SK-N-SH (cell line): Measurements from ENCODE around the gene OTOG. TPM values are rescaled to one million over a fixed set of nuclear protein-coding genes. Genes with fewer than 3 reads are reported as not detected.

Experiments used
- CTCF ChIA-PET: fragments of 300-600, 350-600 bp; formaldehyde crosslinking; extraction: SDS; loops from one replicate; lab custom pipeline; 2021; lab: Yijun Ruan, JAX
- POLR2A ChIA-PET: fragments of 350-600 bp; sonication (Branson Sonifier 250); formaldehyde crosslinking; extraction: SDS; loops from one replicate; lab custom pipeline; 2020; ENCODE audit warnings: antibody characterized with exemption, inconsistent platforms; lab: Yijun Ruan, JAX
- DNase-seq: peaks from one replicate; pipeline ENCODE4 v3.0.0; 2012
- H2AFZ ChIP-seq: fragments of 200-600 bp; sonication (generic); 2 replicates; pipeline ENCODE4 v1.8.1; 2016; ENCODE audit warnings: antibody characterized with exemption, mild to moderate bottlenecking, low read depth
- H3F3A ChIP-seq: fragments of 200-600 bp; sonication (generic); replicated peaks from 2 replicates; pipeline ENCODE3; 2016; ENCODE audit warnings: antibody characterized with exemption, mild to moderate bottlenecking; ENCODE audit not compliant: insufficient read depth
- H3K27ac ChIP-seq, 2 experiments: fragments of 200-500 bp in 1 of 2; fragments of 200-600 bp in 1 of 2; sonication (Bioruptor generic) in 1 of 2; sonication (generic), shearing (Covaris generic) in 1 of 2; 2 replicates each; pipeline versions ENCODE4 v1.5.1 to v1.6.1; 2014 to 2016; ENCODE audit warnings: low read depth in 2 of 2, inconsistent platforms in 1 of 2, low read length in 1 of 2, mild to moderate bottlenecking in 1 of 2, mixed read lengths in 1 of 2
- H3K27me3 ChIP-seq: fragments of 200-600 bp; sonication (generic), shearing (Covaris generic); 2 replicates; pipeline ENCODE4 v1.6.1; 2016; ENCODE audit warnings: mixed run types; ENCODE audit not compliant: insufficient read depth
- H3K36me3 ChIP-seq, 2 experiments: fragments of 200-500 bp in 1 of 2; fragments of 200-600 bp in 1 of 2; sonication (Bioruptor generic) in 1 of 2; sonication (generic) in 1 of 2; replicated peaks in 1 of 2; 2 replicates each; pipeline versions ENCODE3 to v1.5.1; 2014 to 2016; ENCODE audit warnings: low read length in 1 of 2, mild to moderate bottlenecking in 1 of 2; ENCODE audit not compliant: insufficient read depth in 2 of 2, control insufficient read depth in 1 of 2
- H3K4me1 ChIP-seq, 2 experiments: fragments of 200-500 bp in 1 of 2; fragments of 200-600 bp in 1 of 2; sonication (Bioruptor generic) in 1 of 2; sonication (generic), shearing (Covaris generic) in 1 of 2; 2 replicates each; pipeline versions ENCODE4 v1.5.1 to v1.6.1; 2014 to 2016; ENCODE audit warnings: low read depth in 1 of 2, low read length in 1 of 2, mixed run types in 1 of 2; ENCODE audit not compliant: insufficient read depth in 2 of 2, control insufficient read depth in 1 of 2
- H3K4me2 ChIP-seq: fragments of 200-600 bp; sonication (generic), shearing (Covaris generic); 2 replicates; pipeline ENCODE4 v1.6.1; 2017; ENCODE audit warnings: mixed run types
- H3K4me3 ChIP-seq, 2 experiments: fragments of 200-500 bp in 1 of 2; fragments of 200-600 bp in 1 of 2; sonication (Bioruptor generic) in 1 of 2; sonication (generic), shearing (Covaris generic) in 1 of 2; 2 replicates each; pipeline versions ENCODE4 v1.5.1 to v1.8.1; 2014 to 2016; ENCODE audit warnings: low read depth in 2 of 2, inconsistent platforms in 1 of 2, low read length in 1 of 2, mild to moderate bottlenecking in 1 of 2, mixed read lengths in 1 of 2, moderate library complexity in 1 of 2
- H3K79me2 ChIP-seq: fragments of 200-600 bp; sonication (generic); 2 replicates; pipeline ENCODE4 v1.8.1; 2017; ENCODE audit warnings: mild to moderate bottlenecking; ENCODE audit not compliant: insufficient read depth
- H3K9ac ChIP-seq: fragments of 200-600 bp; sonication (generic); 2 replicates; pipeline ENCODE4 v1.6.1; 2017; ENCODE audit warnings: mixed run types
- H3K9me2 ChIP-seq: fragments of 200-600 bp; sonication (generic); 2 replicates; pipeline ENCODE4 v1.6.1; 2017; ENCODE audit warnings: mixed run types
- H3K9me3 ChIP-seq: fragments of 200-600 bp; sonication (generic); 2 replicates; pipeline ENCODE4 v1.6.1; 2017; ENCODE audit warnings: mixed run types, mild to moderate bottlenecking, moderate library complexity
- H4K20me1 ChIP-seq: fragments of 200-600 bp; sonication (generic); 2 replicates; pipeline ENCODE4 v1.6.1; 2017; ENCODE audit warnings: mild to moderate bottlenecking, mixed run types; ENCODE audit not compliant: insufficient read depth
- FOXJ3 ChIP-seq: sonication (generic); formaldehyde crosslinking; IDR thresholded peaks from 2 replicates; pipeline ENCODE4 v1.5.1; 2020; ENCODE audit warnings: mild to moderate bottlenecking, missing genetic modification reagents
- GABPA ChIP-seq: IDR thresholded peaks from 2 replicates; pipeline ENCODE4 v1.4.0; 2012; ENCODE audit warnings: low read depth, mild to moderate bottlenecking
- JUND ChIP-seq: IDR thresholded peaks from 2 replicates; pipeline ENCODE4 v1.4.0; 2012
- MXI1 ChIP-seq: IDR thresholded peaks from 2 replicates; pipeline ENCODE4 v1.6.1; 2012; ENCODE audit warnings: mild to moderate bottlenecking, low read depth, low read length, improper control_type of control experiment
- POLR2AphosphoS5 ChIP-seq: IDR thresholded peaks from 2 replicates; pipeline ENCODE4 v1.6.1; 2012; ENCODE audit warnings: low read depth, low read length
- RCOR1 ChIP-seq: fragments of 150-350 bp; IDR thresholded peaks from 2 replicates; pipeline ENCODE4 v1.6.1; 2017; ENCODE audit warnings: antibody characterized with exemption, low read length
- RFX5 ChIP-seq: IDR thresholded peaks from 2 replicates; pipeline ENCODE4 v1.6.1; 2012; ENCODE audit warnings: mild to moderate bottlenecking, improper control_type of control experiment, low read length
- SIN3A ChIP-seq: IDR thresholded peaks from 2 replicates; pipeline ENCODE4 v1.6.1; 2012; ENCODE audit warnings: low read depth, mild to moderate bottlenecking, low read length, moderate library complexity, borderline replicate concordance
- SMC3 ChIP-seq: IDR thresholded peaks from 2 replicates; pipeline ENCODE4 v1.6.1; 2012; ENCODE audit warnings: low read depth, low read length, improper control_type of control experiment
- TAF1 ChIP-seq: IDR thresholded peaks from 2 replicates; pipeline ENCODE4 v1.6.1; 2012; ENCODE audit warnings: low read depth, mild to moderate bottlenecking, low read length, moderate library complexity, borderline replicate concordance
- TEAD4 ChIP-seq: IDR thresholded peaks from 2 replicates; pipeline ENCODE4 v1.4.0; 2012; ENCODE audit warnings: mild to moderate bottlenecking, borderline replicate concordance; ENCODE audit not compliant: insufficient read depth
- WGBS: methylation state at CpG from one replicate; pipeline ENCODE4 v1.1.6; 2017; ENCODE audit warnings: low lambda C conversion rate; 5-methylcytosine and 5-hydroxymethylcytosine counted together
- polyA plus RNA-seq, 3 experiments: library from polyadenylated mRNA; depleted of rRNA; stranded (reverse); fragments of >200 nt; gene quantifications; 2 replicates each; pipeline ENCODE4 v1.2.3, GENCODE V29; 2012
- TF ChIP-seq, protein P1 (sequence below): fragments of 200-600 bp; sonication (generic); IDR thresholded peaks from 2 replicates; pipeline ENCODE4 v1.6.1; 2017; ENCODE audit warnings: antibody characterized with exemption, mild to moderate bottlenecking, moderate library complexity
- TF ChIP-seq, protein P2 (sequence below): IDR thresholded peaks from 2 replicates; pipeline ENCODE4; 2012
- TF ChIP-seq, protein P3 (sequence below): IDR thresholded peaks from 2 replicates; pipeline ENCODE4 v1.6.1; 2012; ENCODE audit warnings: mild to moderate bottlenecking, low read depth, low read length, moderate library complexity
- TF ChIP-seq, protein P4 (sequence below): IDR thresholded peaks from 2 replicates; pipeline ENCODE4 v1.4.0; 2012; ENCODE audit warnings: low read depth
- TF ChIP-seq, protein P5 (sequence below): fragments of 150-350 bp; IDR thresholded peaks from 2 replicates; pipeline ENCODE4 v1.6.1; 2016; ENCODE audit warnings: mild to moderate bottlenecking, low read depth, low read length
- TF ChIP-seq, protein P6 (sequence below): IDR thresholded peaks from 2 replicates; pipeline ENCODE4 v1.4.0; 2012; ENCODE audit warnings: low read depth, borderline replicate concordance

The OTOG gene
- polyA plus RNA-seq, 1 of the 3 experiments (the other 2 are of a cell fraction), result not detected

DNA sequence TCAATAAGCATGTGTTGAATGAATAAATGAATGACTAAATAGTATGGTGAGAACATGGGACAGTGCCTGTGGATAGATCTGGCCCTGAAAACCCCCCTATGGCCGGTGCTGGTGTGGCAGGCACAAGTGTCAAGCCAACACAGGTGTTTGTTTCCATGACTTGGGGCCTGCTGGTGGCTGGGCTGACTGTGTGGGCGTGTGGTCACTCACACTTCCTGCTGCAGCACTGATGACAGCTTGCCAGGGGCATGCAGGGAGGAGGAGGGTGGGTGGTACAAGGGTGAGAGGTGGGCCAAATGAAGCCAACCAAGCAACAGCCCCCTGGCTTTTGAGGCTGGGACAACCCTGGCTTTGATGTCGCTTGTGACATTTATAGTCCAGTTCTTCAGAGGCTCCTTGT, 40.1 kb upstream of the OTOG start (continued):
- TF ChIP-seq TEAD4, result no peak

DNA sequence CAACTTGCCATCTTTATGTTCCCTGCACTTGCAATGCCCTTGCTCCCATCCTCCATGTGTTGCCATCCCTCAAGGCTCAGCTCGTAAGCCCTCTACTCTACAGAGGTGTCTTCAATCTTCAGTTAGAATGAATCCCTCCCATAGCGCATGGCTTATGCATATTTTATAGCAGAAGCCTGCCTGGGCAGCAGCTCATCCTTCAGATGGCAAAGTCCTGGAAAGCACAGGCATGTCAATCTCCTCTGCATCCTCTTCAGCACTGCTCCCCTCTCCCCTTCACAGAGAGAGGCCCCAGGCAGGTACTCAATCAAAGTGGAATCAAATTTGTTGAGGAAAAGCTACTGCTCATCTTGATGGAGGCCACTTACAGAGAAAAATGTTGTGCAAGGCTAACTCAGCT, 39.3 kb upstream of the OTOG start:
- no peak overlapping the region for H2AFZ ChIP-seq
- 75% methylated on average over 2 of the region's 2 CpGs for WGBS
- no peaks in the 10 kb centered on the region for H3K9me2 ChIP-seq
- no peak for TF ChIP-seq JUND
- no peak for TF ChIP-seq POLR2AphosphoS5
- TF ChIP-seq, protein P1, sequence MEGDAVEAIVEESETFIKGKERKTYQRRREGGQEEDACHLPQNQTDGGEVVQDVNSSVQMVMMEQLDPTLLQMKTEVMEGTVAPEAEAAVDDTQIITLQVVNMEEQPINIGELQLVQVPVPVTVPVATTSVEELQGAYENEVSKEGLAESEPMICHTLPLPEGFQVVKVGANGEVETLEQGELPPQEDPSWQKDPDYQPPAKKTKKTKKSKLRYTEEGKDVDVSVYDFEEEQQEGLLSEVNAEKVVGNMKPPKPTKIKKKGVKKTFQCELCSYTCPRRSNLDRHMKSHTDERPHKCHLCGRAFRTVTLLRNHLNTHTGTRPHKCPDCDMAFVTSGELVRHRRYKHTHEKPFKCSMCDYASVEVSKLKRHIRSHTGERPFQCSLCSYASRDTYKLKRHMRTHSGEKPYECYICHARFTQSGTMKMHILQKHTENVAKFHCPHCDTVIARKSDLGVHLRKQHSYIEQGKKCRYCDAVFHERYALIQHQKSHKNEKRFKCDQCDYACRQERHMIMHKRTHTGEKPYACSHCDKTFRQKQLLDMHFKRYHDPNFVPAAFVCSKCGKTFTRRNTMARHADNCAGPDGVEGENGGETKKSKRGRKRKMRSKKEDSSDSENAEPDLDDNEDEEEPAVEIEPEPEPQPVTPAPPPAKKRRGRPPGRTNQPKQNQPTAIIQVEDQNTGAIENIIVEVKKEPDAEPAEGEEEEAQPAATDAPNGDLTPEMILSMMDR, result no peak
- TF ChIP-seq FOXJ3 (CRISPR knock-in tag), result no peak
- TF ChIP-seq SMC3, result no peak
- no peak for TF ChIP-seq GABPA
- TF ChIP-seq, protein P2, sequence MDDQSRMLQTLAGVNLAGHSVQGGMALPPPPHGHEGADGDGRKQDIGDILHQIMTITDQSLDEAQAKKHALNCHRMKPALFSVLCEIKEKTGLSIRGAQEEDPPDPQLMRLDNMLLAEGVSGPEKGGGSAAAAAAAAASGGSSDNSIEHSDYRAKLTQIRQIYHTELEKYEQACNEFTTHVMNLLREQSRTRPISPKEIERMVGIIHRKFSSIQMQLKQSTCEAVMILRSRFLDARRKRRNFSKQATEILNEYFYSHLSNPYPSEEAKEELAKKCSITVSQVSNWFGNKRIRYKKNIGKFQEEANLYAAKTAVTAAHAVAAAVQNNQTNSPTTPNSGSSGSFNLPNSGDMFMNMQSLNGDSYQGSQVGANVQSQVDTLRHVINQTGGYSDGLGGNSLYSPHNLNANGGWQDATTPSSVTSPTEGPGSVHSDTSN, result no peak
- TF ChIP-seq, protein P3, sequence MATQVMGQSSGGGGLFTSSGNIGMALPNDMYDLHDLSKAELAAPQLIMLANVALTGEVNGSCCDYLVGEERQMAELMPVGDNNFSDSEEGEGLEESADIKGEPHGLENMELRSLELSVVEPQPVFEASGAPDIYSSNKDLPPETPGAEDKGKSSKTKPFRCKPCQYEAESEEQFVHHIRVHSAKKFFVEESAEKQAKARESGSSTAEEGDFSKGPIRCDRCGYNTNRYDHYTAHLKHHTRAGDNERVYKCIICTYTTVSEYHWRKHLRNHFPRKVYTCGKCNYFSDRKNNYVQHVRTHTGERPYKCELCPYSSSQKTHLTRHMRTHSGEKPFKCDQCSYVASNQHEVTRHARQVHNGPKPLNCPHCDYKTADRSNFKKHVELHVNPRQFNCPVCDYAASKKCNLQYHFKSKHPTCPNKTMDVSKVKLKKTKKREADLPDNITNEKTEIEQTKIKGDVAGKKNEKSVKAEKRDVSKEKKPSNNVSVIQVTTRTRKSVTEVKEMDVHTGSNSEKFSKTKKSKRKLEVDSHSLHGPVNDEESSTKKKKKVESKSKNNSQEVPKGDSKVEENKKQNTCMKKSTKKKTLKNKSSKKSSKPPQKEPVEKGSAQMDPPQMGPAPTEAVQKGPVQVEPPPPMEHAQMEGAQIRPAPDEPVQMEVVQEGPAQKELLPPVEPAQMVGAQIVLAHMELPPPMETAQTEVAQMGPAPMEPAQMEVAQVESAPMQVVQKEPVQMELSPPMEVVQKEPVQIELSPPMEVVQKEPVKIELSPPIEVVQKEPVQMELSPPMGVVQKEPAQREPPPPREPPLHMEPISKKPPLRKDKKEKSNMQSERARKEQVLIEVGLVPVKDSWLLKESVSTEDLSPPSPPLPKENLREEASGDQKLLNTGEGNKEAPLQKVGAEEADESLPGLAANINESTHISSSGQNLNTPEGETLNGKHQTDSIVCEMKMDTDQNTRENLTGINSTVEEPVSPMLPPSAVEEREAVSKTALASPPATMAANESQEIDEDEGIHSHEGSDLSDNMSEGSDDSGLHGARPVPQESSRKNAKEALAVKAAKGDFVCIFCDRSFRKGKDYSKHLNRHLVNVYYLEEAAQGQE, result no peak
- TF ChIP-seq, protein P4, sequence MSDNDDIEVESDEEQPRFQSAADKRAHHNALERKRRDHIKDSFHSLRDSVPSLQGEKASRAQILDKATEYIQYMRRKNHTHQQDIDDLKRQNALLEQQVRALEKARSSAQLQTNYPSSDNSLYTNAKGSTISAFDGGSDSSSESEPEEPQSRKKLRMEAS, result no peak
- no peak for TF ChIP-seq MXI1
- no peak for TF ChIP-seq TAF1
- no peak for TF ChIP-seq SIN3A
- TF ChIP-seq RFX5, result no peak
- TF ChIP-seq RCOR1, result no peak
- TF ChIP-seq, protein P5, sequence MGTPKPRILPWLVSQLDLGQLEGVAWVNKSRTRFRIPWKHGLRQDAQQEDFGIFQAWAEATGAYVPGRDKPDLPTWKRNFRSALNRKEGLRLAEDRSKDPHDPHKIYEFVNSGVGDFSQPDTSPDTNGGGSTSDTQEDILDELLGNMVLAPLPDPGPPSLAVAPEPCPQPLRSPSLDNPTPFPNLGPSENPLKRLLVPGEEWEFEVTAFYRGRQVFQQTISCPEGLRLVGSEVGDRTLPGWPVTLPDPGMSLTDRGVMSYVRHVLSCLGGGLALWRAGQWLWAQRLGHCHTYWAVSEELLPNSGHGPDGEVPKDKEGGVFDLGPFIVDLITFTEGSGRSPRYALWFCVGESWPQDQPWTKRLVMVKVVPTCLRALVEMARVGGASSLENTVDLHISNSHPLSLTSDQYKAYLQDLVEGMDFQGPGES, result no peak
- TF ChIP-seq, protein P6, sequence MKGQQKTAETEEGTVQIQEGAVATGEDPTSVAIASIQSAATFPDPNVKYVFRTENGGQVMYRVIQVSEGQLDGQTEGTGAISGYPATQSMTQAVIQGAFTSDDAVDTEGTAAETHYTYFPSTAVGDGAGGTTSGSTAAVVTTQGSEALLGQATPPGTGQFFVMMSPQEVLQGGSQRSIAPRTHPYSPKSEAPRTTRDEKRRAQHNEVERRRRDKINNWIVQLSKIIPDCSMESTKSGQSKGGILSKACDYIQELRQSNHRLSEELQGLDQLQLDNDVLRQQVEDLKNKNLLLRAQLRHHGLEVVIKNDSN, result no peak
- TF ChIP-seq, all 33 proteins: peak for 0
- Histone ChIP-seq H3K27ac (peak overlapping the region in 1 of 2 experiments; percentile 27; a peak in 1 of 4 replicates), H3K9me3 (no peaks in the 10 kb centered on the region), H3K4me1 (peaks cover 0 to 15% of the 10 kb centered on the region in 2 experiments; a peak in 2 of 4 replicates), H3K79me2 (no peaks in the 10 kb centered on the region), H3K27me3 (no peaks in the 10 kb centered on the region; the same call in 1 of the 2 replicates), H3F3A (no peaks in the 10 kb centered on the region), H3K36me3 (no peaks in the 10 kb centered on the region), H4K20me1 (no peaks in the 10 kb centered on the region), H3K9ac (no peak overlapping the region), H3K4me3 (no peak overlapping the region), H3K4me2 (no peak overlapping the region)
- DNase-seq, result no peak
- ChIA-PET CTCF (interaction anchor here (2.4 to 45.6 kb wide), 3 partner anchors 16 to 153 kb away, joined by 12 to 1101 read pairs (median 499); partner anchors contain the start of gene KCNJ11), POLR2A (no interaction called here)
